HG03280 (cell line): ENCODE measurements around the gene NOL9.
"Not testable (repeated sequence)": the region's sequence is repeated elsewhere in the genome, so short reads cannot be mapped to it uniquely, and the experiment has no call there.

ENCODE experiments used
- ATAC-seq: cut with Tn5 transposase; IDR thresholded peaks from one replicate; pipeline ENCODE4 v1.9.1; 2021; ENCODE audit warnings: mild to moderate bottlenecking, moderate library complexity; ENCODE audit not compliant: unreplicated experiment

The NOL9 gene

GRCh38 chr1:6554031-6554906 is at the start of gene NOL9:
TSS of gene NOL9 (minus strand) at chr1:6554513. CDS start at chr1:6554502, 11 bp downstream.
- peak; percentile 92 for ATAC-seq

GRCh38 chr1:6603238-6603914 is 49.1 kb upstream of the NOL9 start:
- peak; percentile 33 for ATAC-seq

- peak; percentile 56 for ATAC-seq
These were observed 48.4 kb upstream of the NOL9 start, which contains the start of gene KLHL21 for GRCh38 chr1:6602669-6603237. TSS of gene KLHL21 (minus strand) at chr1:6602869. CDS start at chr1:6602817, 52 bp downstream.

- ATAC-seq, result peak; percentile 32
These were observed 47.8 kb upstream of the NOL9 start for GRCh38 chr1:6601923-6602668.

GRCh38 chr1:6601049-6601922 is 47.0 kb upstream of the NOL9 start:
- peak; percentile 24 for ATAC-seq

- ATAC-seq, result no peak
These were observed 46.2 kb upstream of the NOL9 start for GRCh38 chr1:6600410-6601048.

- ATAC-seq, result not testable (repeated sequence)
These were observed 45.7 kb upstream of the NOL9 start for GRCh38 chr1:6599991-6600390.

GRCh38 chr1:6599141-6599975 is 45.0 kb upstream of the NOL9 start:
- no peak for ATAC-seq

- no peak for ATAC-seq
These were observed 43.4 kb upstream of the NOL9 start for GRCh38 chr1:6597777-6598131.

GRCh38 chr1:6596886-6597776 is 42.8 kb upstream of the NOL9 start:
- ATAC-seq, result no peak

GRCh38 chr1:6596351-6596750 is 42.0 kb upstream of the NOL9 start:
- no peak for ATAC-seq

- ATAC-seq, result no peak
These were observed 40.8 kb upstream of the NOL9 start for GRCh38 chr1:6594977-6595740.

- no peak for ATAC-seq
These were observed 39.5 kb upstream of the NOL9 start for GRCh38 chr1:6593810-6594209.

GRCh38 chr1:6592865-6593593 is 38.7 kb upstream of the NOL9 start:
- no peak for ATAC-seq

- ATAC-seq, result no peak
These were observed 38.1 kb upstream of the NOL9 start for GRCh38 chr1:6592441-6592840.

- ATAC-seq, result no peak
These were observed 37.3 kb upstream of the NOL9 start for GRCh38 chr1:6591644-6592043.
